Gastroesophageal sphincter (tissue), 3 donors: ENCODE measurements around the gene SNX25.

Experiments used
- EP300 ChIP-seq: sonication (generic); formaldehyde crosslinking; IDR thresholded peaks from one replicate; pipeline ENCODE4 v1.6.1; 2017; ENCODE audit warnings: antibody characterized with exemption, mild to moderate bottlenecking
- POLR2A ChIP-seq, 2 donors: fragments of 450-650 bp; IDR thresholded peaks; one replicate each; pipeline ENCODE4 v1.6.1; 2017; ENCODE audit warnings: antibody characterized with exemption in 2 of 2, mild to moderate bottlenecking in 2 of 2, moderate library complexity in 1 of 2
- POLR2AphosphoS5 ChIP-seq: sonication (generic); formaldehyde crosslinking; IDR thresholded peaks from one replicate; pipeline ENCODE4 v1.6.1; 2017; ENCODE audit warnings: antibody characterized with exemption
- TF ChIP-seq, protein P1 (sequence below), 4 experiments: fragments of 200-600 bp in 2 of 4; fragments of 450-650 bp in 2 of 4; sonication (generic) in 1 of 4; IDR thresholded peaks; one replicate each; pipeline ENCODE4 v1.5.1; 2017 to 2019; ENCODE audit warnings: antibody characterized with exemption in 4 of 4, mild to moderate bottlenecking in 2 of 4, moderate library complexity in 2 of 4

DNA sequence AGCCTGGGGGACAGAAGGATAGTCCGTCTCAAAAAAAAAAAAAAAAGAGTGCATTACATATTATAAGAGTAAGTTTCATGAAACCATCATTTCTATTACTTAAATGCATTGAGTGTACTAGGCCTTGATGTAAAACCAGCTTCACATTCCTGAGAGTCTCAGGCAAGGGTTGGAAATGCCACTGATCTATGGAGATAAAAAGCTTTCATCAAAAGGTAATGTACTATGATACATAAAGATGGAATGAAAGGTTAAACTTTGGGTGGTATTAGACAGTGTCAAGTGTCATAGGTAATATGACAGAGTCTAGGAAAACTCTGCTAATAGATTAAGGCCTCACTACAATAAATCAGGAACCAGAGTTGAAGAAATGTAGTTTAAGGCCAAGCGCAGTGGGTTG, 13.0 kb upstream of the SNX25 start:
- TF ChIP-seq, protein P1, sequence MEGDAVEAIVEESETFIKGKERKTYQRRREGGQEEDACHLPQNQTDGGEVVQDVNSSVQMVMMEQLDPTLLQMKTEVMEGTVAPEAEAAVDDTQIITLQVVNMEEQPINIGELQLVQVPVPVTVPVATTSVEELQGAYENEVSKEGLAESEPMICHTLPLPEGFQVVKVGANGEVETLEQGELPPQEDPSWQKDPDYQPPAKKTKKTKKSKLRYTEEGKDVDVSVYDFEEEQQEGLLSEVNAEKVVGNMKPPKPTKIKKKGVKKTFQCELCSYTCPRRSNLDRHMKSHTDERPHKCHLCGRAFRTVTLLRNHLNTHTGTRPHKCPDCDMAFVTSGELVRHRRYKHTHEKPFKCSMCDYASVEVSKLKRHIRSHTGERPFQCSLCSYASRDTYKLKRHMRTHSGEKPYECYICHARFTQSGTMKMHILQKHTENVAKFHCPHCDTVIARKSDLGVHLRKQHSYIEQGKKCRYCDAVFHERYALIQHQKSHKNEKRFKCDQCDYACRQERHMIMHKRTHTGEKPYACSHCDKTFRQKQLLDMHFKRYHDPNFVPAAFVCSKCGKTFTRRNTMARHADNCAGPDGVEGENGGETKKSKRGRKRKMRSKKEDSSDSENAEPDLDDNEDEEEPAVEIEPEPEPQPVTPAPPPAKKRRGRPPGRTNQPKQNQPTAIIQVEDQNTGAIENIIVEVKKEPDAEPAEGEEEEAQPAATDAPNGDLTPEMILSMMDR (IDR thresholded peaks at IDR 0.05), result no peak
- no peak for TF ChIP-seq POLR2A (IDR thresholded peaks at IDR 0.05)
- no peak for TF ChIP-seq POLR2AphosphoS5
- no peak for TF ChIP-seq EP300
